Suprapubic skin (tissue), 4 donors: ENCODE results near the gene LGI2. TPM values are rescaled to one million over a fixed set of nuclear protein-coding genes. Genes with fewer than 3 reads are reported as not detected.
A peak's percentile ranks its signal among the peaks of the same experiment; 100 is the strongest.

ENCODE experiments used
- DNase-seq, 2 donors: peaks; one replicate each; pipeline ENCODE4 v3.0.0-alpha.2; 2019; ENCODE audit warnings: low spot score in 2 of 2
- H3K27ac ChIP-seq: fragments of 200-600 bp; sonication (generic); one replicate; pipeline ENCODE4 v1.5.1; 2019
- H3K27me3 ChIP-seq: fragments of 200-600 bp; sonication (generic); one replicate; pipeline ENCODE4 v1.5.1; 2019
- H3K36me3 ChIP-seq: fragments of 200-600 bp; sonication (generic); one replicate; pipeline ENCODE4 v1.5.1; 2019
- H3K4me1 ChIP-seq: fragments of 200-600 bp; sonication (generic); one replicate; pipeline ENCODE4 v1.5.1; 2019
- H3K4me3 ChIP-seq: fragments of 200-600 bp; sonication (generic); one replicate; pipeline ENCODE4 v1.5.1; 2019; ENCODE audit warnings: mild to moderate bottlenecking
- H3K9me3 ChIP-seq: fragments of 200-600 bp; sonication (generic); one replicate; pipeline ENCODE4 v1.5.1; 2019
- EP300 ChIP-seq: sonication (generic); formaldehyde crosslinking; IDR thresholded peaks from one replicate; pipeline ENCODE4 v1.6.1; 2017; ENCODE audit warnings: antibody characterized with exemption
- POLR2A ChIP-seq, 2 donors: fragments of 450-650 bp; IDR thresholded peaks; one replicate each; pipeline ENCODE4 v1.6.1; 2017; ENCODE audit warnings: antibody characterized with exemption in 2 of 2, mild to moderate bottlenecking in 2 of 2, moderate library complexity in 2 of 2
- POLR2AphosphoS5 ChIP-seq, 3 donors: sonication (generic); formaldehyde crosslinking; IDR thresholded peaks; one replicate each; pipeline ENCODE4 v1.6.1; 2017; ENCODE audit warnings: antibody characterized with exemption in 3 of 3
- WGBS: methylation state at CpG from one replicate; pipeline ENCODE4 v1.1.5; 2018; 5-methylcytosine and 5-hydroxymethylcytosine counted together
- total RNA-seq, 4 donors: library from RNA; depleted of rRNA; stranded (reverse); fragments of >200 nt; gene quantifications; one replicate each; pipeline ENCODE4 v1.1.0, GENCODE V29; 2016
- TF ChIP-seq, protein P1 (sequence below), 2 donors: fragments of 200-600 bp in 1 of 2; fragments of 450-650 bp in 1 of 2; sonication (generic) in 1 of 2; IDR thresholded peaks; one replicate each; pipeline ENCODE4 v1.5.1; 2016 to 2019; ENCODE audit warnings: antibody characterized with exemption in 2 of 2, mild to moderate bottlenecking in 1 of 2, moderate library complexity in 1 of 2

The LGI2 gene
- total RNA-seq, 4 donors from 2014 or later = 0.26 to 0.72 (median 0.50) TPM

DNA sequence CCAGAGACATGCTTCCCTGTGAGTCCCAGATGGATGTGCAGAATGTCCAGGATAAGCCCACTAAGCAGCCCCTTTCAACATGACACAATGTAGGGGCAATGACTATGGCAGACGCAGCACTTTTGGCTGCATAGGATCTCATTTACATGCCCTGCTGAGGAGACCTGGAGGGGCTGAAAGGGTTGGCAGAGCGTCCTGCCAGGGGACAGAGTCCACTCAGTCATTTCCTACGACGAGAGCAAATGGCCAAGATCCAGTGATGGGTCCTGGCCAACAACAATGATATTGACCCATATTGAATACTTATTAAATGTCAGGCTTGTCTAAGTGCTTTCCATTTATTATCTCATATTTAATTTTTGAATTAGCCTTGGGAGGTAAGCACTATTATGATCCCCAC, 41.4 kb downstream of the LGI2 start:
- no peak for DNase-seq
- Histone ChIP-seq H3K27me3 (no peaks in the 10 kb centered on the region), H3K27ac (no peak overlapping the region), H3K36me3 (no peaks in the 10 kb centered on the region), H3K4me1 (no peaks in the 10 kb centered on the region), H3K4me3 (no peak overlapping the region), H3K9me3 (no peaks in the 10 kb centered on the region)
- no peak for TF ChIP-seq POLR2A (IDR thresholded peaks at IDR 0.05)
- WGBS = 90% methylated on average over 4 of the region's 4 CpGs

DNA sequence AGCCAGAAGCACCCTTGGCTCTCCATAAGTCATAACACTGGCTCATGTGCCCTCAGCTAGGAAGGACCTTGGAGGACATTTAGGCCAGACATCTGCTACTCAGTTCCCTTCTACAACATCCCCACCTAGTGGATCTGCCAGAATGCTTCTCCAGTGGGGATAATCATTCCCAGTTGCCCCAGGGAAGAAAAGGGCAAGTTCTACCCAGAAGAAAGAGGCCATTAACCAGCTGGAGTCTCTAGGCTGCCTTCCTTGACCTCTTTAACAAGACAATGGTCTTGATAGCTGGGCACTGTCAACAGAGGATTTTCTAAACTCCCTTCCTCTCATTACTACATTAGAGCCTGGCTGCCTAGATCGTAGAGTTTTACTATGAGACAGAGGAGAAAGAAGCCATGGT, 42.0 kb downstream of the LGI2 start:
- no peak overlapping the region for H3K27ac ChIP-seq
- TF ChIP-seq POLR2A (IDR thresholded peaks at IDR 0.05) = no peak
- TF ChIP-seq EP300 = no peak
- no peaks in the 10 kb centered on the region for H3K27me3 ChIP-seq
- H3K36me3 ChIP-seq = no peaks in the 10 kb centered on the region
- no peak for DNase-seq
- WGBS = 46% methylated on average over 1 of the region's 1 CpG
- H3K9me3 ChIP-seq = no peaks in the 10 kb centered on the region
- no peak overlapping the region for H3K4me3 ChIP-seq
- no peaks in the 10 kb centered on the region for H3K4me1 ChIP-seq

DNA sequence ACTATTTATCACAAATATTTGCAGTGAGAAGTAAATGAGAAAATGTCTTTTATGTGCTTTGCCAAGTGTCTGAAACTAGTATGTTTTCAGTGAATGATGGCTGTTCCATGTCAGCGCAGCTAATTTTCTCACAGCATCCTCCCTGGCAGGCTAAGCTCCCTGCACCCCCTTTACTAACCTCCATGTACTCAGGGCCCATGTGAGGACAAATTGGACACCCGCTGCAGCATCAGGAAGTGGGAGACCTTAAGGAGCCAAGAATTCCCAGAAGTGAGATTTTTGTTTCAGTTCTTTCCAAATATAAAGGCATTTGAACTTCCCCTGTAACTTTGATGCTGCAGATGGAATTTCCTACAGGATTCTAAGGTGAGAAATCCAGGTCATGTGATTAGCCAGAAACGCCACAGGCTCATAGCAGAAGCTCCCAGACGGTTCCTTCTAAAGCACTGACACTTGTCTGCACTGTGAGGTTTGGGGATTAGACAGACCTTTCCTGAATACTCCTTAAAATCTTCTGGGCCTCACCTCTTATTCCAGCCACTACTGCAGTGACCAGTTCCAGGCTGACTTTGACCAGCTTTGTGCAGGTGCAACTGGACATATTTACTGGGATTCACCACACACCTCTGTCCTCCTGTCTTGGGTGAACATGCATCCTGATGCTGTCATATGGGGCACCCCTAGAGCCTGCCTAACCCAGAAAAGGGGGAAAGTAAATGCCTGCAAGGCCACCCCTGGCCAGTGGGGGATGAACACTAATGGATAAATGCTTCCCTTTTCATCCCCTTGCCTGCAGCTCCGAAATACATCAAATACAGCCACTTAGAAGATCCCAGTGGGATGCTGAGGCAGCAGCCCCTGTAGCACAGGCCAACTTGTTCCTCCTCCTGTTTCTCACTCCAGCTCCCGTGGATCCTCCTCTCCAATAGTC, 45.9 kb downstream of the LGI2 start:
- H3K36me3 ChIP-seq = no peaks in the 10 kb centered on the region
- 56% methylated on average over 6 of the region's 6 CpGs for WGBS
- H3K27me3 ChIP-seq = no peaks in the 10 kb centered on the region
- H3K4me3 ChIP-seq = no peak overlapping the region
- peaks cover 8% of the 10 kb centered on the region for H3K4me1 ChIP-seq
- H3K9me3 ChIP-seq = no peaks in the 10 kb centered on the region
- H3K27ac ChIP-seq = no peak overlapping the region
- TF ChIP-seq POLR2A (IDR thresholded peaks at IDR 0.05) = no peak
- no peak for TF ChIP-seq POLR2AphosphoS5 (IDR thresholded peaks at IDR 0.05)
- no peak for DNase-seq

DNA sequence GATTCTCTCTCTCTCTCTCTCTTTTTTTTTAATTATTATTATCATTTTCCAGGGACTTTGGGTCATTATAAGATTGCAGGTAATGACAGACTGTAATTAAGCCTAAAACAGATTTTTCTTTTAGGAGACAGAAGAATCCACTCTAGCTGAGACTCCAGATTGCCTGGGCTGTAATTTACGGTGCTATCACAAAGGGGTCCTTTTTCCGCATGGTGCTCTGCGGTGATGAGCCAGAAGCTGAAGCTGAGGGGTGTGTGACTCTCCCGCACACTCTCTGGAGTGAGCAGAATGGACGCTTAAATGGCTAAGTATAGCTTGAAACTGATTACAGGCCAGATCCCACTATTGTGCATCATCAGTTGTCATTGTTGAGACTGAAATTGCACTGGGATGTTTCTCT, 50.0 kb downstream of the LGI2 start:
- DNase-seq = no peak
- no peaks in the 10 kb centered on the region for H3K36me3 ChIP-seq
- H3K4me1 ChIP-seq = peaks cover 15% of the 10 kb centered on the region
- 85% methylated on average over 5 of the region's 5 CpGs for WGBS
- no peak overlapping the region for H3K4me3 ChIP-seq
- no peaks in the 10 kb centered on the region for H3K9me3 ChIP-seq
- TF ChIP-seq POLR2AphosphoS5 (IDR thresholded peaks at IDR 0.05) (no peak), POLR2A (IDR thresholded peaks at IDR 0.05) (no peak), EP300 (no peak)
- TF ChIP-seq, protein P1, sequence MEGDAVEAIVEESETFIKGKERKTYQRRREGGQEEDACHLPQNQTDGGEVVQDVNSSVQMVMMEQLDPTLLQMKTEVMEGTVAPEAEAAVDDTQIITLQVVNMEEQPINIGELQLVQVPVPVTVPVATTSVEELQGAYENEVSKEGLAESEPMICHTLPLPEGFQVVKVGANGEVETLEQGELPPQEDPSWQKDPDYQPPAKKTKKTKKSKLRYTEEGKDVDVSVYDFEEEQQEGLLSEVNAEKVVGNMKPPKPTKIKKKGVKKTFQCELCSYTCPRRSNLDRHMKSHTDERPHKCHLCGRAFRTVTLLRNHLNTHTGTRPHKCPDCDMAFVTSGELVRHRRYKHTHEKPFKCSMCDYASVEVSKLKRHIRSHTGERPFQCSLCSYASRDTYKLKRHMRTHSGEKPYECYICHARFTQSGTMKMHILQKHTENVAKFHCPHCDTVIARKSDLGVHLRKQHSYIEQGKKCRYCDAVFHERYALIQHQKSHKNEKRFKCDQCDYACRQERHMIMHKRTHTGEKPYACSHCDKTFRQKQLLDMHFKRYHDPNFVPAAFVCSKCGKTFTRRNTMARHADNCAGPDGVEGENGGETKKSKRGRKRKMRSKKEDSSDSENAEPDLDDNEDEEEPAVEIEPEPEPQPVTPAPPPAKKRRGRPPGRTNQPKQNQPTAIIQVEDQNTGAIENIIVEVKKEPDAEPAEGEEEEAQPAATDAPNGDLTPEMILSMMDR (IDR thresholded peaks at IDR 0.05) = no peak
- H3K27ac ChIP-seq = no peak overlapping the region
- H3K27me3 ChIP-seq = no peaks in the 10 kb centered on the region

DNA sequence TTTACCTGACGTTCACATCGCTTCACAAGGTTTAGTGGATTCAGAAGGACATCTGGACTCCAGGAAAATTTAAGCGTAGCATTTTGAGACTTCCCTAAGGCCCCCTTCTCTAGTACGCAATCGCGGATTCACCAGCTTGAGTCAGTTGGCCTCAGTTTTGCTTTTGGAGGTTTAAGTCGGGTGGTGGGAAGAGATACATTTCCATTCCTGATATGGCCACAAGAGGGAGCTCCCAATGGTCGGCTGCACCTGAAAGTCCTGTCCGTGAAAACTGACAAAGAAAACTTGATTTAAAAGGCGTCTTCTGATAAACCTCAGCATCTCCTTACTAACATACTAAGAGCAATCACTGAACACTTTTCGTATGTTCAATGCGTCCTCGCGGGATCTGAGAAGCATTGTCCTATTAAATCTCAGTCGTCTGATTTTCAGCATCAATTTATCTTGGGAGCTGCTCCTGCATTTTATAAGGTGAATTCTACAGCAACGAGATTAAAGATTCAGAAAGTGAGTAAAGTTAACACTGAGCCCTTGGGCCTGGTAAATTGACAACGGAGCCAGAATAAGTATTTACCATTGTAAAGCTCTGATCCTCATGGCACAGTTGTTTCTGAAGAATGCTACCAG, 50.6 kb downstream of the LGI2 start:
- Histone ChIP-seq H3K9me3 (no peaks in the 10 kb centered on the region), H3K36me3 (no peaks in the 10 kb centered on the region), H3K4me3 (peak overlapping the region; percentile 32), H3K27ac (peak overlapping the region; percentile 75), H3K4me1 (peaks cover 15% of the 10 kb centered on the region), H3K27me3 (no peaks in the 10 kb centered on the region)
- TF ChIP-seq, protein P1 (IDR thresholded peaks at IDR 0.05) = peak; percentile 76 to 82
- TF ChIP-seq POLR2A (IDR thresholded peaks at IDR 0.05) = no peak
- 12% methylated on average over 17 of the region's 17 CpGs for WGBS
- DNase-seq = peak in 1 of 2 donors; percentile 72

DNA sequence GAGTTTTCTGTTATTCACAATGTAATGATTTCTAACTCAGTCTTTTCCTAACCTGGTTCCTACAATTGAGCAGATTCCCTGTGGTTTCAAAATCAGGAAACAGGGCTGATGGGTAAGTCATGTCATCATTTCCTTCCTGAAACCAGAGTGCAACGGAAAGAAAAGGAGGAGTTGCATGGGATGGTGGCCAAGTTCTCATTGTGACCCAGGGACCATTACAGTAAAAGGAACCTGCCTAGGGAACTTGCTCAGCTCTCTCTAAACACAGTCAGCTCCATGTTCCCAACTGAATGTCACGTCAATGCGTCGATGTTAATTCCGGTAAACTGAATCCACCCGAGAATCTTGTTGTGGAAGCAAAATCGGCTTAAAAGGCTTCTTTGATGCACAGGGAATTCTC, 51.2 kb downstream of the LGI2 start:
- no peaks in the 10 kb centered on the region for H3K27me3 ChIP-seq
- peak in 1 of 2 donors; percentile 33 for TF ChIP-seq POLR2A (IDR thresholded peaks at IDR 0.05)
- TF ChIP-seq POLR2AphosphoS5 (IDR thresholded peaks at IDR 0.05) = peak; percentile 18 to 59 (median 51)
- TF ChIP-seq EP300 = no peak
- H3K4me1 ChIP-seq = peaks cover 15% of the 10 kb centered on the region
- WGBS = 60% methylated on average over 7 of the region's 7 CpGs
- peak overlapping the region; percentile 32 for H3K4me3 ChIP-seq
- peak in 1 of 2 donors; percentile 80 for DNase-seq
- no peaks in the 10 kb centered on the region for H3K9me3 ChIP-seq
- no peaks in the 10 kb centered on the region for H3K36me3 ChIP-seq
- peak overlapping the region; percentile 75 for H3K27ac ChIP-seq

DNA sequence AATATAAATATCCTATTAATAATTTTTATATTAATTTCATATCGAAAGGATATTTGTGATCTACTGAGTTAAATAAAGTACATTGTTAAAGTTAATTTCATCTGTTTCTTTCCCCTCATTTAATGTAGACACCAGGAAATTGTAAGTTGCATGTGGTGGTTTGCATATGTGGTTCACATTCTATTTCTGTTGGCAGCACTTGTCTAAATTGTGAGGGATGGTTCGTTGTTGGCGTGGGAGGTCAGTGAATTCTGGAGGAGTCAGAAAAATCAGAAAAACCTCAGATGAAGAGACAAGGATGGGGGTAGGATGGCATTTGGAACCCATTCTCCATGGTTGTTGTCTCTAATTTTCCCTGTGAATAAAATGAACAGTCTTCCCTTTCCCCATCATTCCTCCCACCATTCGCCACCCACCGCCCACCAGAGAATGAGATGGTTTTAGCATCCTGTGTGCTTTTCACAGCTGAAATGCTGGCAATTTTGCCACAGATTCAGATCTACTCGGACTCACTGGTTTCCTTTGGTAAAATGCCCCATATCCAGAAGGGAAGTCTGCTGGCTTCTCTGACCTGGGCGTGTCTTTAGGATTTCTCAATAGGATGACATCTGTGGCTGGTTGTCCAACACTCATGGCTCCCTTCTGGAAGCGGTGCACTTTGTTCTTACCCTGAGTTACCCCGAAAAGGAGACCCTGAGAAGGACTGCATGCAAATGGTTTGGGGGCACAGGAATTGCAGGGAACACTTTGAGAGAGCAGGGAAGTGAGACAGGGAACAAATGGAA, 52.3 kb downstream of the LGI2 start:
- DNase-seq = no peak
- Histone ChIP-seq H3K4me1 (peaks cover 15% of the 10 kb centered on the region), H3K36me3 (no peaks in the 10 kb centered on the region), H3K27ac (peak overlapping the region; percentile 71), H3K4me3 (no peak overlapping the region), H3K9me3 (no peaks in the 10 kb centered on the region), H3K27me3 (no peaks in the 10 kb centered on the region)
- TF ChIP-seq EP300 (no peak), POLR2AphosphoS5 (IDR thresholded peaks at IDR 0.05) (no peak), POLR2A (IDR thresholded peaks at IDR 0.05) (no peak)
- TF ChIP-seq, protein P1 (IDR thresholded peaks at IDR 0.05) = no peak
- 75% methylated on average over 9 of the region's 9 CpGs for WGBS
